Astrocyte (in vitro differentiated cells and primary cell): ENCODE results near the gene PRKAG2.

ENCODE experiments used
- EZH2 ChIP-seq: IDR thresholded peaks from 2 replicates; pipeline ENCODE4 v1.6.1; 2012; ENCODE audit warnings: mild to moderate bottlenecking, low read length, inconsistent platforms; ENCODE audit not compliant: insufficient read depth
- TF ChIP-seq, protein P1 (sequence below): IDR thresholded peaks from 2 replicates; pipeline ENCODE4 v1.5.1; 2011; ENCODE audit warnings: low read depth, mild to moderate bottlenecking, inconsistent platforms, low read length, moderate library complexity; ENCODE audit not compliant: insufficient read depth

- TF ChIP-seq, protein P1, sequence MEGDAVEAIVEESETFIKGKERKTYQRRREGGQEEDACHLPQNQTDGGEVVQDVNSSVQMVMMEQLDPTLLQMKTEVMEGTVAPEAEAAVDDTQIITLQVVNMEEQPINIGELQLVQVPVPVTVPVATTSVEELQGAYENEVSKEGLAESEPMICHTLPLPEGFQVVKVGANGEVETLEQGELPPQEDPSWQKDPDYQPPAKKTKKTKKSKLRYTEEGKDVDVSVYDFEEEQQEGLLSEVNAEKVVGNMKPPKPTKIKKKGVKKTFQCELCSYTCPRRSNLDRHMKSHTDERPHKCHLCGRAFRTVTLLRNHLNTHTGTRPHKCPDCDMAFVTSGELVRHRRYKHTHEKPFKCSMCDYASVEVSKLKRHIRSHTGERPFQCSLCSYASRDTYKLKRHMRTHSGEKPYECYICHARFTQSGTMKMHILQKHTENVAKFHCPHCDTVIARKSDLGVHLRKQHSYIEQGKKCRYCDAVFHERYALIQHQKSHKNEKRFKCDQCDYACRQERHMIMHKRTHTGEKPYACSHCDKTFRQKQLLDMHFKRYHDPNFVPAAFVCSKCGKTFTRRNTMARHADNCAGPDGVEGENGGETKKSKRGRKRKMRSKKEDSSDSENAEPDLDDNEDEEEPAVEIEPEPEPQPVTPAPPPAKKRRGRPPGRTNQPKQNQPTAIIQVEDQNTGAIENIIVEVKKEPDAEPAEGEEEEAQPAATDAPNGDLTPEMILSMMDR, result no peak
- TF ChIP-seq EZH2, result no peak
Observed at GRCh38 chr7:151542606-151543130, 334.2 kb downstream of the PRKAG2 start.
